A204.1 (cell line): ENCODE measurements around the gene CHCHD6.

Experiments
- FAIRE-seq: peaks from 2 replicates; lab custom pipeline; 2012; peaks lifted over from hg19 to GRCh38; lab: Jason Lieb, UNC

CHCHD6 gene

GRCh38 chr3:126743781-126744180 is 39.7 kb downstream of the CHCHD6 start:
- no peak for FAIRE-seq

GRCh38 chr3:126745760-126746394 is 41.8 kb downstream of the CHCHD6 start:
- FAIRE-seq = no peak

DNA sequence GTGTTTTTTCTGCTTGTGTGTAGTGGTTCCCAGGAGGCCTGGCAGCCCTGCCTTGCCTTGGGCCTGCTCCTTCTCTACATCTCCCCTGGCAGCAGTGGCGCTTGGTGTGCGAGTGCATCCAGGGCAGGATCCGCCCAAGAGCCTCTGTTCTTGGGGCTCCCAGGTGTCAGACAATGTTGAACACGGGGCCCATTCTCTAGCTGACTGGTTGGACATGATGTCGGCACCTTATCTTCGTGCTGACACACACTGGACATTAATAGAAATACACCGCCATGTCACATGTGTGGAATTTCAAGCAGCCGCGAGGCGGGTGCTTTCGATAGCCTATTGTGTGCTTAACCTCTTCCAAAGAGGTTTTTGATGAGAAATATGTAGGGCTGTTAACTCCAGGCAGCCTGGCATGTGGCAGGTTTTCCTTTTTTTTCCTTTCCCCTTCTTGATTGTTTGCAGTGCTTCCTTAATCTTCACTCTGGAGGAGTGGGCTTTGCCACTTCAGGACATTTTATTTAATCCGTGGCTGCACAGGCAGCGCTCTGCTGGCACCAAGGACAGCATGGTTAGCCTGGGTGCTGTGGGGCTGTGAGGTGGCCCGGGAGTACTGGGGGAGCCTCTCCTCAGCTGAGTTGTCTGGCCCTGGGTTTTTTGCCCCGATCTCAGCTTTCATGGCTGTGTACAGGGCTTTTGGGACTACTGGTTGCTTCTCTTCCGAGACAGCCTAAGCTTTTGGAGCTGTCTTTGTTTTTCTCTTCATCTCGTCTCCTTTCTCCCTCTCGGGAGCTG is 42.5 kb downstream of the CHCHD6 start:
- no peak for FAIRE-seq

- FAIRE-seq = no peak
These were observed 43.7 kb downstream of the CHCHD6 start for GRCh38 chr3:126747768-126748167.

DNA sequence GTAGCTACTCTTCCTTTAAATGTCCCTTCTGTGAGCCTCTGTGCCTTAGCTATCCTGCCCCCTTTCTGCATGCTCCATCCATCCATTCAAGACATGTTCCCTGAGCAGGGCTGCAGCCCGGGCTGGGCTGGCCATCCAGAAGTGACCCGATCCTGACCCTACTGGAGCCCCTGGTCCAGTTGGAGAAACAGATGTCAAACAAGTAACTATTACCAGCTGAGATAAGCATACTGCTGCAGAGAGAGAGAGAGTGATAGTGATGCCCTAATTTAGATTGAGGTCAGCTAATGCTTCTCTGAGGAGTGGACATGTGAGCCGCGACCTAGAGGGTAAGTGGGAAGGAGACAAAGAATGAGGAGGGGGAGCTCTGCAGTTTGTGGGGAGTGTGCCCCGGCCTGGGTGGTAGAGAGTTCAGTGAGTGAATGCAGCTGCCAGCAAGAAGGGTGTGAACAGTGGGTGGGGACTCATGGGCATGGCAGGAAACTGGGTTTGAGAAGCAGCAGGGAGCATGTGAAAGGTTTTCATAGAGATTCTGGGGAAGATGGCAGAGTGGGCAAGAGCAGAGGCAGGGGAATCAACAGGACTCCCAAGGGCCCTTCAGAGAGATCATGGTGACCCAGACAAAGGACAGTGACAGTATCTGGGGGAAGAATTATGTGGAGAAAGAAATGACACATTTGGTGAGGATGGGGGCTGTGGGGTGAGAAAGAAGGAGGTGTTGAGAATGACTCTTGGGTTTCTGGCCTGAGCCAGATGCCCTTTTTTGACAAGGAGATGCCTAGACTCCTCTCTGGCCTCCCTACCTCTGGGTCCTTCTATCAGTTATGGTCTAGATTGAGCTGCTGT is 44.9 kb downstream of the CHCHD6 start:
- no peak for FAIRE-seq

DNA sequence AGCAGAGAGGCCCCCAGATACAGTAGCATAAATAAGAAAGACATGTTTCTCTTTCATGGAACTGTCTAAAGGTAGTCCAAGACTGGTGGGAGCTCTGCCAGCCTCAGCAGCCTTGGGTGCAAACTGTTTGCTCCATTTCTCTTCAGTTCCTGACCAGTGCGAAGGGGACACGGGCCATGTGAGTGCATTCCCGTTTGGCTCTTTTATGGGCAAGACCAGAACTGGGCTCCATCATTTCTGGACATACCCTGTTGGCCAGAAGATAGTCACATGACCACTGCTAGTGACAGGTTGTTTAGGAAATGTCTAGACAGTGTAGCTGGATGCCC is 45.5 kb downstream of the CHCHD6 start:
- FAIRE-seq = no peak

GRCh38 chr3:126749931-126750755 is 46.1 kb downstream of the CHCHD6 start:
- FAIRE-seq = no peak

DNA sequence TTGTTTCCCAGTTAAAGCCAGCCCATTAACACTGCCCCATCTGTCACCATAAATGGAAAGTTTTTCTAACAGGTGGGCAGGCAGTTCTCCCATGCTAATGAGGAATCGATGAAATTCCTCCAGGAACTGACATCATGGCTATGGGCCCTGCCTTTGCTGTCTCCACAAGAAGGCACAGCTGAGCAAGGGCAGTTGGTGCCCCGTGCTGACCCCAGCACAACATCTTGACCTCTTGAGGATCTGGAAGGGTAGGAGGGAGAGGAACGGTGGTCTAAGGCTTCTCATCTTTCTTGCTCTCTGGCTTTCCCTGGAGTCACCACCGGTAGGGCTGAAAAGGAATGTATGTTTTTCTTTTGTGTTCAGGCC is 46.7 kb downstream of the CHCHD6 start:
- FAIRE-seq = no peak

DNA sequence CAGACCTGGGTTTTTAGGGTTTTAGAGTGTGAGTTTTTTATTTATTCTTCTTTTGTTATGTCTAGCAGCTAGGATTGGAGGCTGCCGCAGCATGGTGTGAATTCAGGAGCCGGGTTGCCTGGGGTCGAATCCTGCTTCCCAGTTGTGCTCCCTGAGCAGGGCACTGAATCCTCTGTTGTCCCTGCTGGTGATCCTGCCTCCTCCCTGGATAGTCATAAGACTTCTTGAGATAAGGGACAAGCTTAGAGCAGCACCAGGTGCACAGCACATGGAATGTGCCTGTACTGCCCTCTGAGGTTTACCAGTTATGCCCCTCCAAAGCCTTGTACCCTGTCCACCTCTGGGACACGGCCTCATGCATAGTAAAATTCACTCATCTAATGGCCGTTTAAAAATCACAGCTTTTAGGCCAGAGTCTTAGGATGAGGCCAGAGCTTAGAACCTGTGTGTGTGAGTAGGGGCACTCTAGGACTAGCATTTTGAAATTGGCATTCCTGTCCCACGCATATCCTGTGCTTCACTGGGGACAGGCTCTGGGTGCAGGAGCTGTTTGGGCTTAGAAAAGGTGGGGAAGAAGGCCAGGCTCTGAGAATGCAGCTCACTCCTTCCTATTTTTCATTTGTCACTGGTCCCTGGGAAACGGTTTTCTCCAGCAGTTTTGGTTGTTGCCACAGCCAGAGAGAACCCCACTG is 47.7 kb downstream of the CHCHD6 start:
- FAIRE-seq = no peak

DNA sequence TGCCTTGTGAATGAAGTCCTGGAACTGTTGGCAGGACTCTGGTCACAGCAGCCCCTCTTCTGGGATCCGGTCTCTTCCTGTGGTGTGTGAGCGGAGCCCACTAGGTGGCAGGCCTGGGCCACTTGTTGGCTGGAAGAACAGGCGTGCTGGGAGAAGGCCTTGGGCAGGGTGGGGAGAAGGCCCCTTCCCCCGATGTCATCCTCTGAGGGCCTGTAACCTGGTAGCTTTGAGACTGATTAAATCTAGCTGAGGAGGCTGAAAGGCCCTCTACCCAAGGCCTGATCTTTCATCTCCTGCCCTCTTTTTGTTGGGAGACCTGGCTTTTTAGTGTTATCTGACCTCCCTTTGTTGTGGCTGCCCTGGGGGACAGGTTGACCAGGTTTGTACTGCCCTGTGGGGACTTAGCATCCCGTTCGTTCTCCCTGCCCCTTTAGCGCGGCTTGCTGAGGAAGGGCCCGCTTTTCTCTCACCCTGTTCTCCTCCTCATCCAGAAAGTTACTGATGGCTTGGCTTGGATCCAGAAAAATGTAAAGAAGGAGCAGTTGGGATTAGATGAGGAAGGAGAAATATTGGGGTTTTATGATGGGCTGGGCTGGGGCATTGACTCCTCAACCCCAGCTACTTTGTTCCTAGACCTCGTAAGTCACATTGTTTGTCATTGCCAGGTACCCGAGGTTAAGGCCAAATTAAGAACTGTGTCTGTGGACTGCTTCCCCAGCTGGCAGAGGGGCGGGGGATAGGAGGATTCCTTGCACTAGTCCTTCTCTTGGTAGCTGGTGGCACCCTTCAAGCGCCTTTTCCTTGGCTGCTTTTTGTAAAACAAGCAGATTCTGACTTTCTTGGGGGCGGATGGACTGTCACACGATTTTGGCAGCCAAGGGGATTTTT is 48.5 kb downstream of the CHCHD6 start:
- FAIRE-seq = no peak

DNA sequence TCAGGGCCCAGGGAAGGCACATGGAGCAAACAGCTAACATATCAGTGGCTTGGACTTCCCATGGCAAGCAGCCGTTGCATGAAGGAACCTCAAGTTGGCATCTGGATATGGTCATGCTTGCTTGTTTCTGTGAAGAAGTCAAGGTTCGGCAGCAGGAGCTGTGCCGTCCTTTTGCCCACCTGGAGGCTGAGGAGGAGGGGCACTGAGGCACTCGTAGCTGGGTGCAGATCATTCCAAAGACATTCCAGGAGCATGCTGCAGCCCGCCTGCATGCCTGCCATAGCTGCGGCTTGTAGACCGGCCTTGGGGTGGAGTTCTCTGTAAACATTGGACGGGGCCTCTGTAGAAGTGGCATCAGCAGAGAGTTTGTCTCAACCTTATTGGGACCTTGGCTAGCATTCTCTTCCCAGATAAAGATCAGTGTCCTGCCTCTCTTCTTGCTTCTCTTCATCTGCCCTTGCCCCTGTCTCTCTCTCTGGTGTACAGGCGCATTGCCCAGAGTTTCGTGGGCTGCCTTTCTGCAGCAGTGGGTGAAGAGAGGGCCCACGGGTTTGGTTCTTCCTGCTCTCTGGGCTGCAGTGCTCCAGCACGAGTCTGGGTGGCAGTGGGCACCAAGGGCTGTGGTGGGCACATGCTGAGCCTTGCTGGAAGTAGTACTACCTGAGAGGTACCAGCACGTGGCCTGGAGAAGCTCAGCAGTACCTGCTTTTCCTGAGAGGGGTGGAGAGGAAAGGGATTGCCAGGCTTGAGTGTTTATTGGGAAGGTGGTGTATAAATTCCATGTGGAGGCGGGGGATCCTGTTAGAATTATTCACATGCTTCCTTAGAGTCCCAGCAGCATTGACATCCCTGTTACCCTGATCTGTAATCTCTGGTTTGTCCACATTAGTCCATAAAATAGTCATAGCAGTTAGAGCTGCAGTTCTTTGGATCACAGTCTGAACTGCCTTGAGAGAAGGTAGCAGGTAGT is 49.4 kb downstream of the CHCHD6 start:
- no peak for FAIRE-seq

DNA sequence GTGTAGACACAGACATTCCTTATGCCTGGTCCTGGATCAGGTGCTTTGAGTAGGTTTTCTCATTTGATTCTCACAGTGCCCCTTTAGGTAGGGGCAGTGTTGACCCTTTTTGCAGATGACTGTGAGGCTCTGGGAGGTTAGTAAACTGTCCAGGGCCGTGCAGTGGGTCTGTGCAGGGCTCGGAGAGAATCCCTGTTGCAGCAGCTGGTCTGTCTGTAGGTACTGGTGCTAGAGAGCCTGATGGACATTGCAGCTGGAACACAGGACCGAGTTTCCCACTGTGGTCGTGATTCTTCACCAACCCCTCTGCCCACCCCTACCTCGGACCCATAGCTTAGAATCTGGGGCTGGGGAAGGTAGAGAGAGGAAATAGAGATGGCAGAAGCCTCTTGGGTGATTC is 51.8 kb downstream of the CHCHD6 start:
- FAIRE-seq = no peak

DNA sequence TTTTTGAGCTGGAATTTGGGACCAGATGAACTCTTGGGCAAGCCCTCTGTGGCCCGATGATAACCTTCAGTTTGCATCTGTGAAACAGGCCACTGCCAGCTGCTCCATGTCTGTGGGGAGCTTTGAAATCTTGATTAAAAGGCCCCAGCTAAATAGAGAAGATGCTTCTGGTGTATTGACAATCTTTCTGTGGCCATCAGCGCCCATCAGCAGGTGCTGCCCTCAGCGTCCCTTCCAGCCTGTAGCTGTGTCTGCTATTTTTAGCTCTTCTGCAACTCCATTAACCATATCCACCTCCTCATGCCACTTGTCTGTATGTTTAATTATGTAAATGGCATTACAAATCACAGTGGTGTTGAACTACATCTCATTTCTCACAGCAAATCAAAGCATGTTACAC is 54.0 kb downstream of the CHCHD6 start:
- no peak for FAIRE-seq

DNA sequence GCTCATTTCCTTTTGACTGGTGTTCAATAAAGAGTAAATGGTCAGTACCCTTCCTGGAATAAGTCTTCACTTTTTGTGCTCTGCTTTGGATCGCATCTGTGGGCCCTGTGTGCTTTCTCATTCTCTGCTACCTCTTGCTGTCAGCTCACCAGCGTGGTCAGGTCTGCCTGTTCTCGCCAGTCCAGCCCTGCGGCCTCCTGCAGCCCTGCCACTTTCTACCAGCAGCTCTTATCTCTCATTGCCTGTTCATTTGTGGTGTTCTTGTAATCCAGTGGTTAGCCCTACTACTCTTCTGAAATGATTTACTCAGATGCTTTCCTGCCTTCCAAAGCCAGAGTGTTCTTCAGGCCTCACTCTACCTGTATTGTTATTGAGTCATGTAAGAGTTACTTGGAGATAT is 54.8 kb downstream of the CHCHD6 start:
- FAIRE-seq = no peak

DNA sequence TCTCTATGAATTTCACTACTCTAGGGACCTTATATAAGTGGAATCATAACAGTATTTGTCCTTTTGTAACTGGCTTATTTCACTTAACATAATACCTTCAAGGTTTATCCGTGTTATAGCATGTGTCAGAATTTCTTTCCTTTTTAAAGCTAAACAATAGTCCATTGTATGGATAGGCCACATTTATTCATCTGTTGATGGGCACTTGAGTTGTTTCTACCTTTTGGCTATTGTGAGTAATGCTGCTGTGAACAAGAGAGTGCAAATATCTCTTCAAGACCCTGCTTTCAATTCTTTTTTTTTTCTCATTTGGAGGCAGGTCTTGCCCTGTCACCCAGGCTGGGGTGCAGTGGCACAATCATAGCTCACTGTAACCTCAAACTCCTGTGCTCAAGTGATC is 56.5 kb downstream of the CHCHD6 start:
- no peak for FAIRE-seq

DNA sequence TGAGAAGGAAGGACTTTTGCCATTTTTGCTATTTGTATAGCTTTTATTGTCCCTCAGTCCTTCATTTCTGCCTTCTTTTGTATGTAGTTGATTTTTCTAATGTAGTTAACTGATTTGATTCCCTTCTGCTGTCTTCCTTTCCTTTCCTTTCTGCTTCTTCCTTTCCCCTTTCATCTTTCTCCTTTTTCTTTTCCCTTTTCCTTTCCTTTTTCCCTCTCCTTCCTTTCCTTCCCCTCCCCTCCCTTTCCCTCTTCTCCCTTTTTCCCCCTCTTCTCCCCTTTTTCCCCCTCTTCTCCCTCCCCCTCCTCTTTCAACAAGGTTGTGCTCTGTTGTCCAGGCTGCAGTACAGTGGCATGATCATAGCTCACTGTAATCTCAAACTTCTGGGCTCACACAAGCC is 59.0 kb downstream of the CHCHD6 start:
- no peak for FAIRE-seq

- no peak for FAIRE-seq
These were observed 61.4 kb downstream of the CHCHD6 start for GRCh38 chr3:126765187-126766069.

DNA sequence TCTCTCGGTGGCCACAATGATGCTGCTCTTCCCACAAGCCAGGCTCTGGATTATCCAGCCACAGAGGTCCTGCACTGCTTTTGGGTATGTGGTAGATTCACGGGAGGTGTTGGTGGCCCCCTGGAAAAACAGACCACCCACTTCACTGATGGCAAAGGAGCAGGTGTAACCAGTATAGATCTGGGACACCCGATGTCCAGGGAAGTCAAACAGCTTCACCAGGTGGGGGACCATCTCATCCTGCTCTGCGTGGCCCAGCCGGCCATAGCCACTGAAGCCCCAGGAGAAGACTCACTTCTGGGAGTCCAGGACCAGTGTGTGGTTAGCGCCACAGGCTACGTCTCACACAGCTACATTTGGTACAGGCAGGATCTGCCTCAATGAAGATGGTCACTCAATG is 62.6 kb downstream of the CHCHD6 start:
- no peak for FAIRE-seq

- FAIRE-seq = no peak
These were observed 64.9 kb downstream of the CHCHD6 start for GRCh38 chr3:126768903-126769302.
